Nephron progenitor cell (in vitro differentiated cells): ENCODE data around the gene ACBD4.
A peak's percentile ranks its signal among the peaks of the same experiment; 100 is the strongest.

Source experiments
- DNase-seq: peaks from one replicate; pipeline ENCODE4 v3.0.0; 2021
- H3K27ac Mint-ChIP-seq: 2 replicates; pipeline ENCODE4 v1.8.0; 2021; ENCODE audit warnings: mild to moderate bottlenecking, moderate library complexity, mixed read lengths
- H3K27me3 Mint-ChIP-seq: 2 replicates; pipeline ENCODE4 v1.8.0; 2021; ENCODE audit warnings: mild to moderate bottlenecking, low read depth, mixed read lengths; ENCODE audit not compliant: poor library complexity
- H3K36me3 Mint-ChIP-seq: 2 replicates; pipeline ENCODE4 v1.8.0; 2021; ENCODE audit warnings: low read depth, mixed read lengths
- H3K4me1 Mint-ChIP-seq: 2 replicates; pipeline ENCODE4 v1.8.0; 2021; ENCODE audit warnings: mixed read lengths
- H3K4me3 Mint-ChIP-seq: 2 replicates; pipeline ENCODE4 v1.8.0; 2021; ENCODE audit warnings: mild to moderate bottlenecking, moderate library complexity, mixed read lengths
- H3K9me3 Mint-ChIP-seq: 2 replicates; pipeline ENCODE4 v1.8.0; 2021; ENCODE audit warnings: mild to moderate bottlenecking, moderate library complexity, mixed read lengths
- CTCF ChIP-seq: fragments of 200-600 bp; sonication (generic); IDR thresholded peaks from 2 replicates; pipeline ENCODE4 v1.5.0; 2021; ENCODE audit warnings: antibody characterized with exemption

ACBD4 gene

DNA sequence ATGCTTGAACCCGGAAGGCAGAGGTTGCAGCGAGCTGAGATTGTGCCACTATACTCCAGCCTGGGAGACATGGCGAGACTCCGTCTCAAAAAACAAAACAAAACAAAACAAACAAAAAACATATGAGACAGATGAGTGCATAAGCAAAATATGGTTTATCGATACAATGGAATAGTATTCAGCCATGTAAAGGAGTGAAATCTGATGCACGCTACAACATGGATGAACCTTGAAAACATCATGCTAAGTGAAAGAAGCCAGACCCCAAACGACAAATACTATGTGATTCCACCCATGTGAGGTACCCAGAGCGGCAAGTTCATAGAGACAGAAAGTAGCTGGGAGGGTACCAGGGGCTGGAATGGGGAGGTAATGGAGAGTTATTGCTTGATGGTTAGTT, 10.0 kb upstream of the ACBD4 start:
- no peaks in the 10 kb centered on the region for H3K9me3 Mint-ChIP-seq
- no peaks in the 10 kb centered on the region for H3K27me3 Mint-ChIP-seq
- no peak overlapping the region for H3K4me3 Mint-ChIP-seq
- H3K36me3 Mint-ChIP-seq: no peaks in the 10 kb centered on the region
- no peak for TF ChIP-seq CTCF
- H3K27ac Mint-ChIP-seq: no peak overlapping the region
- DNase-seq: no peak
- H3K4me1 Mint-ChIP-seq: peaks cover 62% of the 10 kb centered on the region

DNA sequence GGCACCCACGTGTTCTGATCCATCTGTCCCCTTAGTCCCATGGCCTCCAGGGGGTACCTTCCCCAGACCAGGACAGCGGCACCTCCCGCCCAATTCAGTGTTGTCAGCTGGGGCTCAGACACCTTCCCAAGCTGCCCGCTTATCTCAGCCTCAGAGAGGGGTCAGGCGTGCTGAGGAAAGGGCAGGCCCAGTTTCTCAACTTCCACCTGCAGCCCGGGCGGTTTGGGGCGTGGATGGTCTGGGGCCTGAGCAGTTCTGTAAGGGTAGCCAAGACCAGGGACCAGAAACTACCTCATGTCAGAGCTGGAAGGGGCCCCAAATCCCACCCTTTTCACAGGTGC, 8.3 kb upstream of the ACBD4 start:
- TF ChIP-seq CTCF: no peak
- H3K27me3 Mint-ChIP-seq: peaks cover 5% of the 10 kb centered on the region
- no peaks in the 10 kb centered on the region for H3K36me3 Mint-ChIP-seq
- peaks cover 63% of the 10 kb centered on the region for H3K4me1 Mint-ChIP-seq
- no peaks in the 10 kb centered on the region for H3K9me3 Mint-ChIP-seq
- DNase-seq: no peak
- no peak overlapping the region for H3K4me3 Mint-ChIP-seq
- H3K27ac Mint-ChIP-seq: no peak overlapping the region

GRCh38 chr17:45127548-45128300, 7.8 kb upstream of the ACBD4 start:
- H3K36me3 Mint-ChIP-seq: no peaks in the 10 kb centered on the region
- no peak for TF ChIP-seq CTCF
- no peaks in the 10 kb centered on the region for H3K9me3 Mint-ChIP-seq
- no peak for DNase-seq
- peaks cover 5% of the 10 kb centered on the region for H3K27me3 Mint-ChIP-seq
- peak overlapping the region; percentile 21 for H3K4me3 Mint-ChIP-seq
- peaks cover 57% of the 10 kb centered on the region for H3K4me1 Mint-ChIP-seq
- H3K27ac Mint-ChIP-seq: peak overlapping the region; percentile 78

GRCh38 chr17:45128331-45128730, 7.2 kb upstream of the ACBD4 start:
- Mint-ChIP-seq H3K36me3 (no peaks in the 10 kb centered on the region), H3K4me3 (no peak overlapping the region), H3K27ac (no peak overlapping the region), H3K27me3 (peaks cover 5% of the 10 kb centered on the region), H3K4me1 (peaks cover 51% of the 10 kb centered on the region), H3K9me3 (no peaks in the 10 kb centered on the region)
- no peak for DNase-seq
- TF ChIP-seq CTCF: no peak

DNA sequence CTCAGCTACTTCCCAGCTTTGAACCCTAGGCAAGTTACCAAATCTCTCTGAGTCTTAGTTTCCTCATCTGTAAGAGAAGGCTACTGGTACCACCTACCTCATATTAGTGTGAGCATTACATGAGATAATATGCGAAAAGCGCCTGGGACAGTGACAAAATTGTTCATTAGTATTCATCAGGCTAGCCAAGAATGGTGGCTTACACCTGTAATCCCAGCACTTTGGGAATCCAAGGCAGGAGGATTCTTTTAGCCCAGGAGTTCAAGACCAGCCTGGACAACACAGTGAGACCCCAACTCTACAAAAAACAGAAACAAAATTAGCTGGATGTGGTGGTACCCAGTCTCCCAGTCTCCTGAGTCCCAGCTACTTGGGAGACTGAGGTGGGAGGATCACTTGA, 6.5 kb upstream of the ACBD4 start:
- no peak for TF ChIP-seq CTCF
- no peak overlapping the region for H3K4me3 Mint-ChIP-seq
- no peak overlapping the region for H3K27ac Mint-ChIP-seq
- H3K27me3 Mint-ChIP-seq: peaks cover 5% of the 10 kb centered on the region
- H3K36me3 Mint-ChIP-seq: no peaks in the 10 kb centered on the region
- H3K4me1 Mint-ChIP-seq: peaks cover 49% of the 10 kb centered on the region
- DNase-seq: no peak
- peaks cover 3% of the 10 kb centered on the region for H3K9me3 Mint-ChIP-seq

DNA sequence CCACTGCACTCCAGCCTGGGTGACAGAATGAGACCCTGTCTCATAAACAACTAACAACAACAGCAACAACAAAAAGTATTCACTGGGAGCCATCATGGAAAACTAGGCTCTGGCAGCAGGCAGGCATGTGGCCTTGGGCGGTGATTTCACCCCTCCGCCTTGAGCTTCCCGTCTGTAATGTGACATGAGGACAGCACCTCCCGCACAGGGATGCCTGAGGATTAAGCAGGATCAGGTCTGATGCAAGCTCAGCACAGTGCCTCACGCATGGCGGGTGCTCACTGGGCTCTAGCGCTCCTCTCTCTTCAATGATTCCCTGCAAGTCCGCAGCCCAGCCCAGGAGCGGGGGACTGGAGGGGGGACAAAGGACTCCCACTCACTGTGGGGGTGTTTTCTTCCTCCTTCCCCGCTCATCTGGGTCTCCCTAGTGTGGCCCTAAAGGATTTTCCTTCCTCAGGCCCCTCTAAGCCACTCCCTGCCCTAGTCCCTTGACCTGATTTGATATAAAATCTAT, 6.0 kb upstream of the ACBD4 start:
- Mint-ChIP-seq H3K4me3 (no peak overlapping the region), H3K4me1 (peaks cover 46% of the 10 kb centered on the region), H3K36me3 (no peaks in the 10 kb centered on the region), H3K27me3 (peaks cover 5% of the 10 kb centered on the region), H3K27ac (peak overlapping the region; percentile 74), H3K9me3 (peaks cover 3% of the 10 kb centered on the region)
- no peak for TF ChIP-seq CTCF
- DNase-seq: peak; percentile 43
